Measurements from ENCODE around the gene PASD1.
"Not testable (repeated sequence)": the region's sequence is repeated elsewhere in the genome, so short reads cannot be mapped to it uniquely, and the experiment has no call there.

PASD1 gene

DNA sequence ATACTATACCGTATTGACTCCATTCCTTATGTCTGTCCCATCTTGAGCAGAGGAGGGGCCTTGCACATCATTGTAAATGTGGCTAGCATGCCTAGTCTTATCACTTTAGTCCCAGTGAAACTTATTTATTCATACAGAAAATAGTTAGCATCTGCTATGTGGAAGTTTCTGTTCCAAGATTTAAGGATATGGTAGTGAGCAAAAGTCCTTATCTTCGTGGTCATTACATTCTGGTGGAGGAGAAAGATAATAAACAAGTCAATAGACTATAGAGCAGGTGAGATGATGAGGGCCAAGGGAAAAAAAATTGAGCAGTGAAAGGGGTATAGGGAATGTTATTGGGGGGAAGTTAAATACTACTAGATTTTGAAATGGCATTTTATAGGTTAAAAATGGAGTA, 68.3 kb downstream of the PASD1 start:
- DNase-seq: no peak

DNA sequence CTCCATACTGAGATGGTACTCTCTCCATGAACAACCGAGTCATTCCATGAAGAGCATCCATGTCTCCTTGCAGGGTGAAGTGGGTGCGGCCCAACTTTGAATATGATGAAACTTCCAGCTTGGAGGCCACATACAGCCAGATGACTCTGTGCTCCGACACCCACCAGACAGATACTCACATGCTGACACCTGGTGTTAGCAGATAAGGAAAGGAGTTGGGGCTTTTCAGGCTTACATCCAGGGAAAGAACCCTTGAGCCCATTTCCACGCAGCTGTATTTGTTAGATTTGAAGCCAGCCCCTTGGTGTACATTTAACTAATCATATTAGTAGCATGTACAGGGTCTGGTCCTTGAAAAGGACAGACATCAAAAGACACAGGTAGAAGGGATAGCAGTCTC, 69.7 kb downstream of the PASD1 start:
- no peak for DNase-seq

DNA sequence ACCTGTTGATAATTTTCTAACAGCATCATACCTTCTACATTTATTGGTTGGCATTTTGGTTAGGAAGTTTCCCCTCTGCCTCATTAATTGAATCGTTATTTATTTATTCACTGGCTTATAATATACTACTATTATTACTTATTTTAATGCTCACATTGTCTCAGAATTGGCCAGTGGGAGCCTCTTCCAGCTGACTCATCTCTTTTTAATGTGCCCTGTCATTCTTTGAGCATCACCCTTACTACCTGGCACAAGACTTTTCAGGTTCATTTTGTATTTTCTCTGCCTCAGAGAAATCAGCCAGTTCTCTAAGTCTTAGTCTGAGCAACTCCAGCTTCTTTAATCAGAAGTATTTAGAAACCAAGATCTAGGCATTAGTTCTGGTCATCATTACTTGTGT, 71.5 kb downstream of the PASD1 start:
- DNase-seq: no peak

DNA sequence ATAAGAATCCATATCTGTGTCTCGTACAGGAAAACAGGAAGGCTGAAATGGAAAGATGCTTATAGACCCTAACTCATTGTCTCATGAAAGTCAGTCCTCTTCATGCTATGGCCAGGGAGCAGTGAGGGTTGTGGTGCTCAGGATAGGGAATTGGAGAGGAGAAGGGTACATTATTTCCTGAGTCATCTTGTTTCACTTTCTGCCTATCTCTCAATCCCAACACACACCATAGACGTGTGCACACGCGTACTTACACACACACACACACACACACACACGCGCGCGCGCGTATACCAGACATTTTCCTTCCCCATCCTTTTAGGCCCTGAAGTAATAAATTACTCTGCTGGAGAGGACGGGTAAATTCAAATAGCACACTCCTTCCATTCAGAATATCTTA, 78.1 kb downstream of the PASD1 start:
- DNase-seq: no peak

DNA sequence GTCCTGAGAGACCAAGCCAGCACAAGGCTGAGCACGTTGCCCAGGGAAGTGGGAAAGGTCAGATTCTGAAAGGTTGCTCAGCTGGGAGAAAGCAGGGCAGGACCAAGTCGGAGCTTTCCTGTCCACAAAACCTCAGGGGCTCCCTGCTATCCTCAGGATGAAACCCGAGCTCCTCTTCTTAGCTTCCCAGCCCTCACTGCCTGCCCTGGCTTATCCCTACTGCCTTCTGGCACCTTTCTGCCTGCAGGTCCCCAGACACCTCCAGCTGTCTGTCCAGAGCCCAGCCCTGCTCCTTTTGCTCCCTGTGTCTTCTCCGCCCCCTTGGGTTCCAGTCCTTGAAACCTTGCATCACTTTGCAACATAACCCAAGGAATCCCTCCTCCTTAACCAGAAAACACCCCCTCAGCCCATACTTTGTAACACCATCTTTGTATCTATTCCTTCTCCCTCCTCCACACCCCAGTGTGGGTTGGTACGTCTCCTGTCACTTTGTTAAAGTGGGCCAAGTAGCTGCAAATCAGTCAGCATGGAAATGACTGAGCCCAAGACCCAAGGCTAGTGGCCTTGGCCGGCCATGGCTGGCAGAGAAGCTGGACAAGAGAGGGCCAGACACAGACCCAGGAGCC, 111.8 kb downstream of the PASD1 start:
- no peak for DNase-seq

DNA sequence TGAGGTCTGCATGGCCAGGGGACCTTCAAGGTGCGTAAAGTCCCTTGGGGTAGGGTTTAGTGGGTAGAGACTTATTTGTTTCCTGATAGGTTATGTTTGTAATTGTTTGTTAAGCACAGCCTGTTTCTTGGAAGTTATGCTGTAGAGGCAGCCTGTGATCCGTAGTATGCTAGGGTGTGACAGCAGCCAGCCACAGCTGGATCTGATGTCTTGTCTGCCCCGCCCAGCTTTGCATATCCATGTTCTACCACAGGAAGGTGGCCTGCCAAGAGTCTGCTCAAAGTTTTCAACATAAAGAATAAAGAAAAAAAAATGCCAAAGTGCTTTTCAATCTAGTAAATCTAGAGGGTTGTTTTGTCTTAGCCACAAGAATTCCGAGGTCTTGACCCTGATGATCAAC, 112.7 kb downstream of the PASD1 start:
- DNase-seq: no peak

DNA sequence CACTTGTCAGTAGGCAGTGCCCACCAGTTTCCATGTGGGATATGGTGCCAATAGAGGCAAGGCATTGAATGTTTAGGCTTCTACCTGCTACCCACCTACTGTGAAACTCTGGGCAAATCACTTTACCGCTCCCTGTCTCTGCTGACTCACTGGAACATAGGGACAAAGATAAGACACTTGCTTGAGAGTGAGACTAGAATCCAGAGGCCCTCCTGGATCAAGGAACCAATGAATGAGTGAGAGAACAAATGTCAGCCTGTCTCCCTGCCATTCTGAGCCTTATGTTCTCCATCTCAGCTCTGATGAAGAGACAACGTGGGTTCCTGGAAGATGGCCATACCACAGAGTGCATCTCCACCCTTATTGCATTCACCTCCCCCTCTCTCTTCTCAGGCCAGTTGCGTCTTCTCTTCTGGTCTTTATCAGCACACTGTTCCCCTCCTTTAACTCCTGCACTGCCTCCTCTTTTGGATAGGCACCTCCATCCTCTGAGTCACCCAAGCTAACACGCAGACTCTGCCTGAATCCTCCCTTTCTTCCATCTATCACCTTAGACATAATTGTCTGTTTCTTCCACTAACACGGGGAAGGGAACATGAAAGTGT, 116.4 kb downstream of the PASD1 start:
- no peak for DNase-seq

DNA sequence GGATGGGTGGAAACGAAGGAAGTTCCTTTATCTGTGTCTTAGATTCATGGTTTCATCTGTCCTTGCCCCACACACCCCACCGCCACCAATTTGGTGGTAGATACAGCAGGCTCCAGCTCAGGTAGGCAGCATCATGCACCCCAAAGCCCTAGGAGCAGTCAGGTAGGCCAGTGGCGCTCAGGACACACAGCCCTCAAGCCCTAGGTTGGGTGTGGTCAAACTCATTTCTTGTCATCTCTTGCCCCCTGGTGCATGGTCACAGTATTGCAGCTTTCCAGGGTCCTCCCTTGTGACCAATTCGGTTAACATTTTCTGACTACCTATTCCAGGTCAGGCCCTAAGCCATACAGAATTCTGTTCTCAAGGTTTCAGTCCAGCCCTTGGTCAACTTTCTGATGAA, 117.3 kb downstream of the PASD1 start:
- no peak for DNase-seq

DNA sequence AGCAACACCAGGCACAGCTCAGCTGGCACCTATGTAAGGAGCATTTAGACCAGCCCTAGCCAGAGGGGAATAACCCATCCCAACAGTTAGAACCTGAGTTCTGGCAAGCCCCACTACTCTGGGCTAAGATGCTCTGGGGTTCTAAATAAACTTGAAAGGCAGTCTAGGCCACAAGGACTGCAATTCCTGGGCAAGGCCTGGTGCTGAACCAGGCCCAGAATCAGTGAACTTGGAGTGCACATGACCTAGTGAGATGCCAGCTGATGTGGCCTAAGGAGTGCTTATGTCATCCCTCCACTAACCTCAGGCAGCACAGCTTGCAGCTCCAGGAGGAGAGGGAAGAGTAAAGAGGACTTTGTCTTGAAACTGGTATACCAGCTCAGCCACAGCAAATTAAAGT, 124.2 kb downstream of the PASD1 start:
- no peak for DNase-seq

DNA sequence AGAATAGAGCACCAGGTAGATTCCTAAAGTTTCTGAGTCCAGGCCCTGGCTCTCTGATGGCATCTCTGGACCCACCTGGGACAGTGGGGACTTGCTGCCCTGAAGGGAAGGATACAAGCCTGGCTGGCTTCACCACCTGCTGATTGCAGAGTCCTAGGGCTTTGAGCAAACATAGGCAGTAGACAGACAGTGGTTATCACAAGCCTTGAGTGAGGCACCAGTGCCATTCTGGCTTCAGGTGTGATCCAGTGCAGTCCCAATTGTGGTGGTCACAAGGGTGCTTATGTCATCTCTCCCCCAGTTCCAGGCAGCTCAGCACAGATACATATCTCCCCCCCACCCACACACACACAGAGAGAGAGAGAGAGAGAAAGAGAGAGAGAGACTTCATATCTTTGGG, 125.2 kb downstream of the PASD1 start:
- DNase-seq: no peak

DNA sequence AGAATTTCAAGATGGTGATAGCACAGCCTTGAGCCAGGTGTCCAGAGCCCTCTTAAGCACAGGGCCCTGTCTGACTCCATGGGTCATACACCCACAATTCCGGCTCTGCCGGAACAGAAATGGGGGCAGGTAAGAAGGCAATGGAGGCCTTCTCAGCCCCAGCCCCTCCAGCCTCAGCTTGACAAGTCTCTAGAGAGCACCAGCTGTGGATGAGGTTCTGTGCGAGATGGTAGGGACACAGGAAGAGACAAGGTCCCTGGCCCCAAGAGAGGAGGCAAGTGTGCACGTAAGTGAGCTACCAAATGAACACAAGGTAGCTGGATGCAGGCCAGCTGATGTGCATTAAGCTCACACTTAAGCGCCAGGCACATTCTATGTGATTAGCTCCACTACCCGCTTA, 129.3 kb downstream of the PASD1 start:
- DNase-seq: no peak

DNA sequence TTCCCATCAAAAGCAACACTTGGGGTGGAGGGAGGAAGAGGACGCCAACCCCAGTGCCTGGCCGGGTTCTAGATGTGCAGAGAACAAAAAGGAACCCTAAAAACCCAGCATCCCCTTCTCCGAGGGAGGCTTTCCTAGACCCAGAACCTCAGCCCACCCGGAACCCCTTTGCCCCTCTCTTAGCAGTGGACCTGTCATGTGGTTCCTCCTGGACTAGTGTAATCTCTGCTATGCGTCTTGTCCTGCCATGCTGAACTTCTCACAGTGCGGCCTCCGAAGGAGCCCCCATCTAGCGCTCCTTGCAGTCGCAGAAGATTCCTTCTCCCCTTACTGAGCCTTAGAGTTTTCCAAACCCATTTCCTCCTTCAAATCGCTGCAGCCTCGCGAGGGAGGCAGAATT, 130.6 kb downstream of the PASD1 start:
- DNase-seq: no peak

DNA sequence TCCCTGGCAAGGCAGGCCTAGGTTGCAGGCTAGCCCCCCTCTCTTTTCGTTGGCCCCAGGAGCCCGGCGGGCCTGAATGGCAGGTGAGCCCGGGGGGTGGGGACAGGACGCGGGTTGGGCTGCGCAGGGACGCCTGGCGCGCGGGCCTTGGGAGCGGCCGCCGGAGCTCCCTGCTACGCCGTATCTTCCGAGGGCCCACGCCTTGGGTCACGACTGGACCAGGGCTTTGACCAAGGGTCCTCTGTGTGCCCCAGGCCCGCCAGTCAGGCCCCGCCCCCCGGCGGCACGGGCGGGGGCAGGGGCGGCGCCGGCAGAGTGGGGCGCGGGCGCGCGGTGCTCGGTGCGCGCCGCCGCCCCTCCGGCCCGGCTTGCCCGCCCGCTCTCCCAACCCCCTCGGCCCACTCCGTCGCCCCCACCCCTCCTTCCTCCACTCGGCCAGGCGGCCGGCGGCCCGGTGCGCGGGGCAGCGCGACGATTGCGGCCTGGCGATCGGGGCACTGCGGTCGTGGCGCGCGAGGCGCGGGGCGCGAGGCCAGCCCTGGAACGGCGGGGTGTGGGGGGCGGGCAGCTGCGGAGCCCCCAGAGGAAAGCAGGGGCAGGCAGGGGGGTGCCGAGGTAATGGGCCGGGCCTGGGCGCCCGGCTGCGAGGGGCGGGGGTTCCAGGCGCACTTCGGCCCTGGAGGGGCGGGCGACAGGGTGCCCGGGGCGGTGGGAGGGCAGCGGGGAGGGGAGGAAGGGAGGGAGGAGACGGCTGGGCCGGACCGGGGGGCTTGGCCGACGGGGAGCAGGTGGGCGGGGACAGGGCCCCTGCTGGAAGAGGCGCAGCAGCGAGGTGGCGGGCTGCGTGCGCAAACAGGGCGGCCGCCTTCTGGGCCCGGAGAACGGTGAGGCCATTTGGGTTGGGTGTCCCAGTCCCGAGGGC, 131.4 kb downstream of the PASD1 start, which contains the start of gene PRRG3:
TSS of gene PRRG3 (plus strand) at position 798 of the 922 bp plus-strand sequence. CDS start 3,357 bp downstream, outside the sequence.
- DNase-seq: no peak

DNA sequence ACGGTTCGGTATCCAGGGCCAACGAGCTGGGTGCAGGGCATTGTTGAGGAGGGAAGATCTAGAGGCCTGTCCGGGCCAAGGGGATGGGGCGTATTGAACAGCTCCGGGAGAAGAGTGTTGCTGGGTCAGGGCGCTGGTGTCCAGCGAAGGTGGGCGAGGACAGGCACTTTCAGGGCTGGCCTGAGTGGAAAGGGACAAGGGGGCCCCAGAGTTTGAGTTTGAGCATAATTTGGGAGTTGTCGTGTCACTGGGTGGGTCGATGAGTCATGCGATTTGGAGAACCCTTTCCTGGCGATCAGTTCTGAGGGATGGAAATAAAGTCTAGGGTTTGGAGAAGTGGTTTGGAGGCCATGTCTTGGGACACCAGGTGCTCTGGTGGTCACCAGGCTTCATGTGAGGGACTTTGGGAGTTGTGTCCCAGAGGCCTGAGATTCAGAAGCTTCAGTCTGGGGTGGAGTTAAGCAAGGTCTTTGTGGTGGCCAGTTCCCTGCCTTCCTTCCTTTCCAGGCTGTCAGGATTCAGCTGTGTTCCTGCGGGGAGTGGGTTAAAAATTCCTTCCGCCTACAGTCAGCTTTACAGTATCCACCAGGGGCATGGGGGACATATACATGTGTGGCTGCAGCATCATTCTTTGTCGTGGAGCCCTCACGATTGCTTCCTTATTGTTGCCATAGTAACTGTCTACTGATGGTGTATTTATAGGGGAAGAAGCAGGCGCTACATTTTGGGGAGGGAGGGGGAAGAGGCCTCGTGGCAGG, 132.3 kb downstream of the PASD1 start:
- DNase-seq: no peak

DNA sequence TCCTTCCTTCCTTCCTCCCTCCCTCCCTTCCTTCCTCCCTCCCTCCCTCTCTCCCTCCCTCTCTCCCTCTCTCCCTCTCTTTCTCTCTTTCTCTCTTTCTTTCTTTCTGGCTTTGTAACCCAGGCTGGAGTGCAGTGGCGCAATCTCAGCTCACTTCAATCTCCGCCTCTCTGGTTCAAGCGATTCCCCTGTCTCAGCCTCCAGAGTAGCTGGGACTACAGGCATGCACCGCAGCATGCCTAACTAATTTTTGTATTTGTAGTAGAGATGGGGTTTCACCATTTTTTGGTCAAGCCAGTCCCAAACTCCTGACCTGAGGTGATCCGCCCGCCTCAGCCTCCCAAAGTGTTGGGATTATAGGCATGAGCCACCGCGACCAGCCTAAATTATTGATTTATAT, 133.6 kb downstream of the PASD1 start:
- DNase-seq: not testable (repeated sequence)

DNA sequence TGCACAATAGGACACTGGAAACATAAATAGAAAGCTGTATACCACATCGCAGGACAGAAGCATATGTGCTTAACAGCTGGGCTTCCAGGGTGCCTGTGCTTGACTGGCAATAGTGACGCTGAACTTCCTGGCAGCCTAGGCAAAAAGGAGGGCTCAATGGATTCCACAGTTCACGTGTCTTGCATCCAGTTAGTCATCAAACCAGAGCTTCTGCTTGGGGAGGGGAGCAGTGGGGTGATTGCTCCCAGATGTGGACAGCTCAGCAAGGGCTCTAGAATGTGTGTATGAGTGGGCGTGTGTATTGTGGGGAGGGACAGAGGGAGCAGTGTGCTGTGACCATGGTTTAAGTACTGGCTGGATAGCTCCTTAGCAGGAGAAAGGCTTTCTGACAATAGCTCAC, 134.0 kb downstream of the PASD1 start:
- no peak for DNase-seq

DNA sequence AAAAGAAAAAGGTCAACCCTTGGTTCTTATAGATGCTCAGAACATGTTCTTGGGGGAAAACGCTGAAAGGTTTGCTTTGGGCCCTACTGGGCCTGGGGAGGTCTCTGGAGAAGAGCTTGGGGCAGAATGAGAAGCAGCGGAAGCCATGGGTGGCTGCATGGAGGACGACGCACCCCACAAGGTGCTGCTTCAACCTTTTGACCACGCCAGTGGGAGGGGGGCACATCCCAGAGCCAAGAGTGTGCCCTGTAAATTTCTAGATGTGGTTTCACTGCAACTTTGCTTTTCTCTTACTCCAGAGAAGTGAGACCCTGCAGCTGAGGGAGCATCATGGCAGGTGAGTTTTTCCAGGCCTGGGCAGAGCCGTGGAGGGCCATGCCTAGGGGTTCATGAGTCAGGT, 135.0 kb downstream of the PASD1 start:
- DNase-seq: no peak

DNA sequence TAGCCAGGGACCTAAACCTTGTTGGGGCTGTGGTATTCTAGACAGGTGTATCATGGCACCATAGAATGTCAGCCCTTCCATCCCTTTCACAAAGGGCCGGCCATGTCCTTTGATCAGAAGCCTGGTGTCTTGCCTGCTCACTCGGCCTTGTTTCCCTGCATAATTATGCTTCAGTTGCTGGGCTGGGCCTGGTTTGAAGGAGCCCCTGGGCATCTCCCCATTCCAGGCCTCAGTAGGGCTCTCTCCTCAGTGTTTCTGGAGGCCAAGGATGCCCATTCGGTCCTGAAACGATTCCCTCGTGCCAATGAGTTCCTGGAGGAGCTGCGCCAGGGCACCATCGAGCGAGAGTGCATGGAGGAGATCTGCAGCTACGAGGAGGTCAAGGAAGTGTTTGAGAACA, 136.3 kb downstream of the PASD1 start:
- DNase-seq: no peak

DNA sequence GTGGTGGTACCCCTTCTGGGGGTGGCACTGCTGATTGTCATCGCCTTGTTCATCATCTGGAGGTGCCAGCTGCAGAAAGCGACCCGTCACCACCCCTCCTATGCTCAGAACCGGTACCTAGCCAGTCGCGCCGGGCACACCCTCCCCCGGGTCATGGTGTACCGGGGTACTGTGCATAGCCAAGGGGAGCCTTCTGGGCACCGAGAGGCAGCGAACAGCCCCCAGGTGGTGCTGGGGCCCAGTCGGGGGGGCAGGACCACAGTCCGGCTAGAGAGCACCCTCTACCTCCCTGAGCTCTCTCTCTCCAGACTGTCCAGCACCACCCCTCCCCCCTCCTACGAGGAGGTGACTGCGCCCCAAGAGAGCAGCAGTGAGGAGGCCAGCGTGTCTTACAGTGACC, 137.1 kb downstream of the PASD1 start:
- no peak for DNase-seq

DNA sequence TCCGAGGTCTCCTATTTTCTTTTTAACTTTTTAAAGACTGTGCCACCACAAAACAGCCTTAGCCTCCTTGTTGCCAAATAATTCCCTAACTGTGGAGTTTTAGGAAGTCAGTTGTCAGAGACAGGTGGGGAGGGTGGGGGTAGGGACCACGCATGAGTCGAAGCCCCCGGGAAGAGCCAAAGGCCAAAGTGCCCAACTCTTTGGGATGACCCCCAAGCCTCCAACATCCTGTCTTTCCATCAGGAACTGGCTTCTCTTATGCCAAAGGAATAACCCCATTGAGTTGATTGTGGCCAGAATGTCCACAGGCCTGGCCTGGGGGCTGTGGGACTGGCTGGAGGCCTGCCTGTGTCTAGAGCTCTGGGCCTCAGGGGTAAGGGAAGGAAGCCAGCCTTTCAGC, 137.6 kb downstream of the PASD1 start:
- DNase-seq: no peak

DNA sequence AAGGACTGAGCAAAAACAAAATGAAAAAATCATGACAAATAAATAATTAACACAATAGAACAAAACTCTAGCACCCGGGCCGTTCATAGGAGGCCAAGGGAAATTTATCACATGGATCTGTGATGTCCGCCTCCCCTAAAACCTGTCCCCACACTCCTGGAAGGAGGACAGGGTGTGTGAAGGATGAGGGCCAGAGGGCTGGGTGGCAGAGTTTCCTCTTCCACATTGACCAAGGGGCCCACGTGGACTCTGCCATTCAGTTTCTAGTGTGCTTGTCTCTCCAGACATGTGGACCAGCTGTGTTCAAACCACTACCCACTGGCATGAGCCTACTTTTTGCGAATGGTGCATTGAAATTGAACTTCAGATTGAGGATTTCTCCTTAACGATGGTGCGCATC, 138.1 kb downstream of the PASD1 start:
- DNase-seq: no peak

DNA sequence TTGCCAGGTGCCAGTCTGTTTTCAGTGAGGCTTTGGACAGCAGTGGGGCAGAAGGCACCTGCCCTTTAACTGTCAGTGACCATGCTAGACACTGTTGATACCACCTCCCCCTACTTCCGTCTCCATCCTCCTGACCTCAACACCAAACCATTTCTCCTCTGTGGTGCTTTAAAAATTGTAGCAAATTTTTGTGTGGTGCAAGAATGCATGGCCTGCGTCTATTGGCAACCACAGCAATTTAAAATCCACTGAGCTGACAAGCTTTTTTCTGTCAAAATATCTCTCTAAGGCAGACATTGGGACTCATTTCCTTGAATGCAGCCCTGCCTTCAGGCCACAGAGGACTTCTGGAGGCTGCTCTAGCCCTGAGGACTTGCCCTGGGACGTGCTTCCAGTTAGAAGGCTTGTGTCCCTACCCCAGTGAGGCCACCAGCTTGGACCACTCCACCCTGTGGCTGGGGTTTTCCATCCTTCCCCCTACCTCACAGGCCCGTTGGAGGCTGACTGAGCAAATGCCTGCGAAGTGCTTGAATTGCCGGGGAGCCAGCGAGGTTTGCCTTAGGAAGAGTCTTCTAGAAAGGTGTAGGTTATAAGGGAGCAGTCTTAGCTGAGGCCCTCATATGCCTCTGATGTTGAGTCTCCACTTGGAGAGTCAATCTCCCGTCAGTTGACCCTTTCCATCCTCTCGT, 138.7 kb downstream of the PASD1 start:
- DNase-seq: no peak
